Measurements from ENCODE around the gene PLXNA4. TPM values are rescaled to one million over a fixed set of nuclear protein-coding genes. Genes with fewer than 3 reads are reported as not detected.

PLXNA4 gene
- total RNA-seq, 1 experiment from 2014 or later, result not detected

GRCh38 chr7:132256721-132257212, 319.5 kb downstream of the PLXNA4 start:
- CTCF ChIA-PET, result no interaction called here
- Histone ChIP-seq H3K27me3 (ENCODE audit: insufficient read depth, low read length) (peaks cover 37% of the 10 kb centered on the region), H2AFZ (ENCODE audit: low read depth, low read length, poor library complexity, severe bottlenecking) (no peak overlapping the region), H3K9ac (ENCODE audit: low read length) (no peak overlapping the region), H3K4me3 (replicated peaks in 1 of 2; ENCODE audit: low read depth in 1 of 2, low read length in 2 of 2) (no peak overlapping the region), H3K9me2 (ENCODE audit: insufficient read depth) (no peaks in the 10 kb centered on the region), H3K4me1 (ENCODE audit: control insufficient read depth in 1 of 2, insufficient read depth in 2 of 2, low read length in 2 of 2) (no peaks in the 10 kb centered on the region), H3K4me2 (ENCODE audit: low read length) (no peak overlapping the region), H3K79me2 (ENCODE audit: insufficient read depth, low read length) (no peaks in the 10 kb centered on the region), H4K20me1 (ENCODE audit: insufficient read depth) (no peaks in the 10 kb centered on the region), H3K27ac (ENCODE audit: low read depth, low read length) (no peak overlapping the region), H3K36me3 (ENCODE audit: control insufficient read depth in 1 of 2, insufficient read depth in 2 of 2, low read length in 2 of 2) (no peaks in the 10 kb centered on the region), H3K9me3 (ENCODE audit: control insufficient read depth in 1 of 2, insufficient read depth in 1 of 2, low read depth in 1 of 2, low read length in 2 of 2) (no peaks in the 10 kb centered on the region)
- no TSS peak for BruUV-seq (replicated peaks)
- POLR2A ChIA-PET, result no interaction called here
- TF ChIP-seq EZH2phosphoT487 (IDR thresholded peaks at IDR 0.05; ENCODE audit: borderline replicate concordance) (no peak), CBX3 (IDR thresholded peaks at IDR 0.05; ENCODE audit: low read depth) (no peak), TCF7L2 (IDR thresholded peaks at IDR 0.05; ENCODE audit: borderline replicate concordance, extremely low read depth, insufficient read depth, insufficient read length) (no peak), ATF3 (IDR thresholded peaks at IDR 0.05) (no peak)
- ATAC-seq (no peak), DNase-seq (ENCODE audit: low read depth, low spot score) (no peak)
- intact Hi-C loops (cut with micrococcal nuclease), result no loop called here
- RAD21 ChIA-PET (ENCODE audit: low non-redundant PET in 1 of 2, low total read pairs in 2 of 2, uncharacterized antibody in 2 of 2, unreplicated experiment in 2 of 2), result no interaction called here

- ChIA-PET POLR2A (no interaction called here), CTCF (no interaction called here)
- BruUV-seq (replicated peaks), result no TSS peak
Measured at GRCh38 chr7:132255898-132256297, 320.4 kb downstream of the PLXNA4 start.

More at GRCh38 chr7:132255898-132256297, 320.4 kb downstream of the PLXNA4 start:
- no peak overlapping the region for H3K4me2 ChIP-seq (ENCODE audit: low read length)
- no peaks in the 10 kb centered on the region for H3K4me1 ChIP-seq (ENCODE audit: control insufficient read depth in 1 of 2, insufficient read depth in 2 of 2, low read length in 2 of 2)
- H3K79me2 ChIP-seq (ENCODE audit: insufficient read depth, low read length), result no peaks in the 10 kb centered on the region
- RAD21 ChIA-PET (ENCODE audit: low non-redundant PET in 1 of 2, low total read pairs in 2 of 2, uncharacterized antibody in 2 of 2, unreplicated experiment in 2 of 2), result no interaction called here
- DNase-seq (ENCODE audit: low read depth, low spot score), result no peak
- H3K36me3 ChIP-seq (ENCODE audit: control insufficient read depth in 1 of 2, insufficient read depth in 2 of 2, low read length in 2 of 2), result no peaks in the 10 kb centered on the region
- intact Hi-C loops (cut with micrococcal nuclease), result no loop called here
- no peak for ATAC-seq
- H4K20me1 ChIP-seq (ENCODE audit: insufficient read depth), result no peaks in the 10 kb centered on the region
- no peaks in the 10 kb centered on the region for H3K9me2 ChIP-seq (ENCODE audit: insufficient read depth)
- peaks cover 32% of the 10 kb centered on the region for H3K27me3 ChIP-seq (ENCODE audit: insufficient read depth, low read length)
- no peak overlapping the region for H3K4me3 ChIP-seq (replicated peaks in 1 of 2; ENCODE audit: low read depth in 1 of 2, low read length in 2 of 2)
- no peak overlapping the region for H3K27ac ChIP-seq (ENCODE audit: low read depth, low read length)
- H3K9me3 ChIP-seq (ENCODE audit: control insufficient read depth in 1 of 2, insufficient read depth in 1 of 2, low read depth in 1 of 2, low read length in 2 of 2), result no peaks in the 10 kb centered on the region
- TF ChIP-seq SRF (IDR thresholded peaks at IDR 0.05; ENCODE audit: low read depth), result no peak
- TF ChIP-seq POLR2AphosphoS5 (IDR thresholded peaks at IDR 0.05; ENCODE audit: low read depth, low read length), result no peak
- no peak for TF ChIP-seq ELF1 (IDR thresholded peaks at IDR 0.05; ENCODE audit: borderline replicate concordance, low read depth)
- no peak for TF ChIP-seq REST (IDR thresholded peaks at IDR 0.05; ENCODE audit: low read depth)
- no peak for TF ChIP-seq EZH2phosphoT487 (IDR thresholded peaks at IDR 0.05; ENCODE audit: borderline replicate concordance)
- TF ChIP-seq JUND (IDR thresholded peaks at IDR 0.05), result no peak
- no peak for TF ChIP-seq ZBTB33 (IDR thresholded peaks at IDR 0.05; ENCODE audit: extremely low read depth, insufficient replicate concordance, low read length)
- H2AFZ ChIP-seq (ENCODE audit: low read depth, low read length, poor library complexity, severe bottlenecking), result no peak overlapping the region
- no peak overlapping the region for H3K9ac ChIP-seq (ENCODE audit: low read length)
